DMS153 treated with DMSO at 0.1 percent for 48 hours (cell line): Measurements from ENCODE around the gene AP3M1.

Source experiments
- DNase-seq: peaks from one replicate; lab custom pipeline; 2025; ENCODE audit not compliant: unreplicated experiment; lab: John Stamatoyannopoulos, UW

The AP3M1 gene

GRCh38 chr10:74117738-74118137 lies 32.9 kb downstream of the AP3M1 start:
- no peak for DNase-seq

DNA sequence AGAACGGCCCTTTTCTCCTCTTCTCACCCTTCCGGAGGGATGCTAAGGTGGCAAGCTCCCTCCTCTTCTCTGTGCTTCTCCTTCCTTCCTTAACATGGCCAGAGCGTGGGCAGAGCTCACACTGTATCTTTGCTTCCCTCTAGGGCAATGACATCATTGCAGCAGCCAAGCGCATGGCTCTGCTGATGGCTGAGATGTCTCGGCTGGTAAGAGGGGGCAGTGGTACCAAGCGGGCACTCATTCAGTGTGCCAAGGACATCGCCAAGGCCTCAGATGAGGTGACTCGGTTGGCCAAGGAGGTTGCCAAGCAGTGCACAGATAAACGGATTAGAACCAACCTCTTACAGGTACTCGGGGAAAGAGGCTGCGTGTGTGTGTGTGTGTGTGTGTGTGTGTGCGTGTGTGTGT lies 36.6 kb downstream of the AP3M1 start:
- DNase-seq, result no peak

GRCh38 chr10:74113546-74113945 lies 37.1 kb downstream of the AP3M1 start:
- DNase-seq, result no peak

GRCh38 chr10:74111799-74112198 lies 38.8 kb downstream of the AP3M1 start:
- DNase-seq, result no peak

DNA sequence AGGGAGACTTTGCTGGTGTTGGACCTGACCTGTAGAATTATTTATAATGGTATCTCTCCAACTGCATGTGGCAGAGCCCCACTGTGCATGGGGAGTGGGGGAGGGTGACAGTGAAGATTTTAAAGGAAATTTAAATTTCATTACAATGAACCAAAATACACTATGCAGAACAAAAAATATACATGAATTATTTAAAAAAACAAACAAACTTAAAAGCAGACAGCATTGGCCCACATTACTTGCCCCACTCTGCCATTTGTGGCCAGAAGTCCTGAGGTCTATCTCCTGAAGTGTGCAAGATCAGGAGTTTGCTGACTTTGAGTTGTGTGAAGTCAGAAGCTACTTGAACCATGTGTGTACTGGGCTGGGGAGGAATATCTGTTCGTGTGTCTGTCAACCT lies 40.5 kb downstream of the AP3M1 start:
- no peak for DNase-seq

DNA sequence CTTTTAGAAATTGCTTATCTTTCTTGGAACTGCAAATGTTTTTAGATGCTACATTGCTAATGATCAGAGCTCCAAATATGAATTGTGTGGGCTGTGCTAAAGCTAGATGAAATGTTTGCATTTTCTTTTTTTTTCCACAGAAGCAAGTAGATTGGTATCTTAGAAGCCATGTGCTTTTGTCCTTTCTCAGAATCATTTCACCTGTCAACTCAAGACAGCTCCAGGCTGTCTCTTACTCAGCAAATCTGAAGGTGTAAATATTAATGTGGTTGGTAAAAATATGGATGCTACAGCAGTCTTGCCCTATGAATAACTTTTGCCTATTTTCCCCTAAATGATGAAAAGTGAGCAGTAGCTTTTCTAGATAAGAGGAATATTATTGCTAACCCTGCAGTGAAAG lies 41.2 kb downstream of the AP3M1 start:
- no peak for DNase-seq

DNA sequence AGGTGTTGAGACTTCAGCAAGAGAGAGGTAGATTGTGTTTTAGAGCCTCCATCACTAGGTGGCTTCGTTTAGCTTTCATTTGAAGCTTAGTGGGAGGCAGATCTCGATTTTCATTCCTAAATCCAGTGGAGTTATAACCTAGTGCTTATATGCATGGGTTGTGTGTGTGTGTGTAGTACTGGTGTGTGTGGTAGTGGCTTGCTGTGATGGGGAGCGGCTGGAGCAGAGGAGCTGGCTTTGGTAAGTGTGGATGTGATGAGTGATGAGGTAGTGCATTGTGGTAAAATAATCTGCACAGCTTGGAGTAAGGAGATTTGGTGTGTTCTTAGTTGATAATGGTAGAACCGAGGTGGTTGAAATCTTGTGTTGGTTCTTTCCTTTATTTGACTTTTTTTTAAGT lies 43.2 kb downstream of the AP3M1 start:
- DNase-seq, result no peak

DNA sequence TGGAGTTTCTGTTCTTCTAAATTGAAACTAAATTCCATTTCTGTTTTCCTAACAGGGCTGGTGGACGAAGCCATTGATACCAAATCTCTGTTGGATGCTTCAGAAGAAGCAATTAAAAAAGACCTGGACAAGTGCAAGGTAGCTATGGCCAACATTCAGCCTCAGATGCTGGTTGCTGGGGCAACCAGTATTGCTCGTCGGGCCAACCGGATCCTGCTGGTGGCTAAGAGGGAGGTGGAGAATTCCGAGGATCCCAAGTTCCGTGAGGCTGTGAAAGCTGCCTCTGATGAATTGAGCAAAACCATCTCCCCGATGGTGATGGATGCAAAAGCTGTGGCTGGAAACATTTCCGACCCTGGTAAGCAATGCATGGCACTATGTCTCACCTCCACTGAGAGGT lies 45.6 kb downstream of the AP3M1 start:
- no peak for DNase-seq

DNA sequence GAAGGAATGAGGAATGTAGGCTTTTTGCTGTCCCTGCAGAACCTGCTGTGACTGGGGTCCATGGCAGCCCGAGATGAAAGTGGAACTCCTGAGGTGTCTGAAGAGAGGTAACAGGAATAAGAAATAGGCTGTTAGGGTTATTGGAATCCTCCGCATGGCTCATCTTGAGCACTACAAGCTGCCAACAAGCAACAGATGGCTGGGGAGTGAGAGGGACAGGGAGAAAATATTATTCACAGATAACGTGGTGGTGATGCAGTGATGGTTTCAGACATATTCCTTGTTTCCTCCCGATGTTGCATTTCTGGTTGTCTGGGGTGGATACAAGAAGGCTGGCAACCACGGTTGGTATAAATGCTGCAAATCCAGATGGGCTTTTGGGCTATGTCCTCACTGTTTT lies 46.1 kb downstream of the AP3M1 start:
- no peak for DNase-seq

GRCh38 chr10:74103560-74104258 lies 46.9 kb downstream of the AP3M1 start:
- DNase-seq, result no peak

DNA sequence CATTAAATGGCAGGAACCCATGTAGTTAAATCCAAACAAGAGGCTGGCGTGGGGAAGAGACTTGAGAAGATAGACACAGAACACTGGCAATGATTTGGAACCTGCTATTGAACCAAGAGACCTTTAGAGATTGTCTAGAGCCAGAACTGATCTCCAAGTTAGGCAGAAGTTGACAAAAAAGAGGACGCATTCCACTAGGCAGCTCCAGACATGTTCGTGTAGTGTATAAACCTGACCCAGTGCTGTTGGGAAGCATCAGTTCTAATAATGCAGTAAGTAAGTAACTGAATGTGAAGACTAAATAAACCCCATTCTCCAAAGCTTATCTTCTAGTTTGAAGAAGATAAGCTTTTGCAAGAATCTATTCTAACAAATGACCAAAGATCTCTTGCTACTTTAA lies 50.8 kb downstream of the AP3M1 start:
- no peak for DNase-seq

DNA sequence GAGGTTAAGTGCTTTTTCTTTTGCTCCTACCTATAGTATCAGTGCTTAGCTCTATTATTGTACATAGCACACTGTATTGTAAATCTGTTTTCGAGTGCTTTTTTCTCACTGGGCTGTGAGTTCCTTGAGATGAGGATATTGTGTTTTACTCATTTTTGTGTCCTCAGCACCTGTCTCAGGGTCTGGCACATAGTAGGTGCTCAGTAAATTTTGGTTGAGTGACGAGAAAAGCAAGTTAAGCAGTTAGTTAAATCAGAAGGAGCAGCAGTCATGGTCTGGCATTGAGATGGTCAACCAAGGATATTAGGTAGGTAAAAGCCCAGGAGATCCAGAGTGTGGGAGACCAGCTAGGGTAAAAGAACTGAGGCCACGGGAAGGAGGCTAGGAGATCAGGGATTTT lies 51.2 kb downstream of the AP3M1 start:
- DNase-seq, result no peak

- DNase-seq, result no peak
Measured at GRCh38 chr10:74097776-74098175, 52.9 kb downstream of the AP3M1 start.

- no peak for DNase-seq
Measured at GRCh38 chr10:74096777-74097176, 53.9 kb downstream of the AP3M1 start.

GRCh38 chr10:74094231-74094630 lies 56.4 kb downstream of the AP3M1 start:
- DNase-seq, result no peak

- DNase-seq, result no peak
Measured at GRCh38 chr10:74093530-74094164, 57.0 kb downstream of the AP3M1 start.

GRCh38 chr10:74092372-74092771 lies 58.3 kb downstream of the AP3M1 start:
- DNase-seq, result no peak

DNA sequence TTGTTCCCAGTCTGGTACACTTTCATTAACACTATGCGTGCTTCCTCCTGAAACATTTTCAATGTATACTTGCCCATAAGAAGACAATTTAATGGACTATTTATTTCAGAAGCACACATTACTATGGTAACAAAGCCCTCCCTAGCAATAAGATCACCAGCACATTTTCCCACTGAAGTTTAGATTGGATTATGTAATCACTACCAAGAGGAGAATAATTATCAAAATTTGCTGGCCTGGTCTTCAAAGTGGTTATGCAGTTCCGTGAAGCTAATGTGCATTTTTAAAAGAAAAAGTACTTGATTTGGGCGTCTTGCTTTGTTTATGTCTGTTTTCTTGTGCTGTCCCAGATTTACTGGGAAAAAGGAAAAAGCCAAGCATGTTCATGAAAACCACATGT lies 61.9 kb downstream of the AP3M1 start:
- no peak for DNase-seq

DNA sequence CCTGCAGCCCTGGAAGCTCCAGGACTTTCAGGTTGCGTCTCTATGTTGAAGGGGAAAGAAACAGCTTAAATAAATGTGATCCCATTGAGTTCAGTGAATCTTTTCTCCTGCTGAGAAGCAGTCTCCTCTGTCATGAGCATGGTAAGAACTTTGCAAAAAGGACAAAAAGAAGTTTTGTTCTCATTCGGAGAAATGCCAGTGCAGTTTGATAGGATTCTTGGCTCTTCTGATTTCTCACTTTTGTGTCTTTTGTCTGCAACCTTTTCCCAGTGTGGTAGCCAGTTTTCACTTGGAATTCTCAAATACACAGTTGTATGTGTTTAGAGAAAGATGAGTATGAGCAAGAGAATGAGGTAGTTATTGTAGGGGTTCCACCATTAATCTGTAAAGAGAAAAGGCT lies 64.3 kb downstream of the AP3M1 start:
- DNase-seq, result no peak

DNA sequence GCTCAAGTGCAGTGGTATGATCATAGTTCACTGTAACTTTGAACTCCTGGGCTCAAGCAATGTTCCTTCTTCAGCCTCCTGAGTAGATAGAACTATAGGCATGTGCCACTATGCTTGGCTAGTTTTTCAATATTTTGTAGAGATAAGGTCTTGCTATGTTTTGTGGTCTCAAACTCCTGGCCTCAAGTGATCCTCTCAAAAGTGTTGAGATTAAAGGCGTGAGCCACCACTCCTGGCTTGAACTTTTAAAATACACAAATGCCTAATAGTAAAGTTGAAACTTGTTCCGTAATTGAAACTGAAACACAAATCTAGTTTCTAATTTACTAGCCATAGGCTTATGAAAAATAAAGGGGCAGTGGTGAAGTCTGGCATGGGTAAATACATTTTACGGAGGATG lies 65.7 kb downstream of the AP3M1 start:
- no peak for DNase-seq

DNA sequence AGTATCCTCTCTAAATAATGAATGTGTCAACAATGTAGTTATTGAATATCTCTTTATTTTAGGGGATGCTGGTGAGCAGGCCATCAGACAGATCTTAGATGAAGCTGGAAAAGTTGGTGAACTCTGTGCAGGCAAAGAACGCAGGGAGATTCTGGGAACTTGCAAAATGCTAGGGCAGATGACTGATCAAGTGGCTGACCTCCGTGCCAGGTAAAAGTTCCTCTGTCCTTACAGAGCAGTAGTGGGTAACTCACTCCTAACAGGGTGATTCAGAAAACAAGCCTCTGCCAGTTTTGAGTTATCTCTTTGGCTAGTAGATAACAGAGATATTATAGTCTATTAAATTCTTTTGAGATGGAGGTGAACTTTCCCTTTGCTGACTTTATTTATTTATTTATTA lies 67.3 kb downstream of the AP3M1 start:
- DNase-seq, result no peak

DNA sequence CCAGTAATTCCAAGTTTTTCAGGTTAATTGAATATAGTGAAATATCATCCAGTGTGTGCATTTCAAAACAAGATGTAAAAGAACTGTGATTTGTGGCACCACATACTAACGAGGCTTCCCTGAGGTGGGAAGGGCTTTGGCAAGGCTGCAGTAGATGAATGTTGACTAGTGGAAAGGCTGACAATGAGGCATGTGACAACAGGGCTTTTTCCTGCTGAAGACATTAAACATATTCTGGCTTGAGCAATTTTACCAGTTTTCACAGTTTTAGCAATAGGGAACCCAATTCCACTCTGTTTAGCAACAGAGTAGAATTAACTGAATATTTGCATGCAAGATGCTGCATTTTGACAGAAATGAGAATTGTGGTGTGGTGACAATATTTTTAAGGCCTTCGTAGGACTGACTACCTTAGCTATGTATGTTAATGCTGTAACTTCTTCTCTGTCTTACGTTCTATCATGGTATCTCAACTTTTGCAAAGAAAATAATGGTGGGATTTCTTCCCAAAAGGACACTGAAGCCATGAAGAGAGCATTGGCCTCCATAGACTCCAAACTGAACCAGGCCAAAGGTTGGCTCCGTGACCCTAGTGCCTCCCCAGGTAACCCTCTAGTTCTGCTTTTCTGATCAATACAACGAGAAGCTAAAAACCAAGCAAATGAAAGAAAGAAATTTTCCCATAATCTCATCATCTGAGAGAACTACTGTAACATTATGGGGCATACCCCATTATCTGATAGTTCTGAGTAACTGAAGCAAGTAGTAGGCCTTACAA lies 68.5 kb downstream of the AP3M1 start:
- no peak for DNase-seq
